Left lung (tissue), 10 donors: ENCODE data around the gene IMMP1L. TPM values are rescaled to one million over a fixed set of nuclear protein-coding genes. Genes with fewer than 3 reads are reported as not detected.
A peak's percentile ranks its signal among the peaks of the same experiment; 100 is the strongest.

Experiments used
- ATAC-seq: fragments of 200-7000 bp; cut with Tn5 transposase; one replicate; pipeline ENCODE4 v1.9.1; 2020; ENCODE audit warnings: moderate library complexity
- DNase-seq, 4 donors: peaks; one replicate each; pipeline ENCODE4 v3.0.0-alpha.2; 2013 to 2020
- H3K27ac ChIP-seq, 2 donors: fragments of 200-600 bp; sonication (generic) in 1 of 2; one replicate each; pipeline versions ENCODE4 v1.5.0 to v1.8.0; 2020 to 2021
- H3K27me3 ChIP-seq, 2 donors: fragments of 200-600 bp; sonication (generic) in 1 of 2; one replicate each; pipeline versions ENCODE4 v1.5.0 to v1.8.0; 2020 to 2021
- H3K36me3 ChIP-seq, 2 donors: fragments of 200-600 bp; sonication (generic) in 1 of 2; one replicate each; pipeline versions ENCODE4 v1.5.0 to v1.8.0; 2020 to 2021
- H3K4me1 ChIP-seq, 2 donors: fragments of 200-600 bp; one replicate each; pipeline ENCODE4 v1.8.0; 2021
- H3K4me3 ChIP-seq, 2 donors: fragments of 200-600 bp; sonication (generic) in 1 of 2; one replicate each; pipeline versions ENCODE4 v1.5.0 to v1.8.0; 2020 to 2021; ENCODE audit warnings: mild to moderate bottlenecking in 1 of 2
- H3K9me3 ChIP-seq, 2 donors: fragments of 200-600 bp; sonication (generic) in 1 of 2; one replicate each; pipeline versions ENCODE4 v1.5.0 to v1.8.0; 2020 to 2021
- intact Hi-C, 2 donors: fragments of 100-400 bp; cut with DNase I; formaldehyde crosslinking; loops; one replicate each; pipeline versions ENCODE4 v1.11.2 to v1.14.2; 2022
- polyA plus RNA-seq, 6 donors: library from polyadenylated mRNA; unstranded; fragments of 120-200 nt; gene quantifications; one replicate each; pipeline ENCODE4 v1.2.1, GENCODE V29; 2013; ENCODE audit not compliant: insufficient read length in 6 of 6
- total RNA-seq, 2 donors: library from RNA; stranded (reverse); fragmentation: NEBNext Ultra II Directional; extraction: Animal tissue kit (Norgen Biotek cat#: 25700); gene quantifications; one replicate each; pipeline ENCODE4 v1.2.1, GENCODE V29; 2021
- TF ChIP-seq, protein P1 (sequence below), 2 donors: fragments of 200-600 bp; sonication (generic) in 1 of 2; IDR thresholded peaks; one replicate each; pipeline versions ENCODE4 v1.5.0 to v1.8.0; 2021; ENCODE audit warnings: antibody characterized with exemption in 2 of 2
- donor health status: DM: no; HTN: yes; CAD: no.
- donor health status: DM: no; HTN: no; CAD: no.

Gene IMMP1L
- total and polyA plus RNA-seq, 8 donors = 15.8 to 51.3 (median 44.4) TPM

DNA sequence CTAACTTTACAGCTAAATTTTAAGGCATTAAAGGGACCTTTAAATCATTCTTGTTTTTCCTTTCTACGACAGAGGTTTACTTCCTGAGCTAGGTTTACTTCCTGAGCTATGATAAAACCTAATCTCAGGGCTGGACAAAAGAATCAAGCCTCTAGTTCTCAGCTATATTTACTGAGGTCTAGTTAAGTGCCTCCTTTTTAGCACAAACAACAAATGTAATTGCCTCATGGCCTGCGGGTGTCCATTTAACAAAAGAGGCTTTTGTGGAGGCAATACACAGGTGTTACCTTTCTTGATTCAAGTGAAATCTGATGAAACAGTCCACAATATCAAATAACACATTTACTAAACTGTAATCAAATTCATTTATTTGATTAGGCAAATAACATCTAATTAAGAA, 67.3 kb downstream of the IMMP1L start:
- ATAC-seq (no peak), DNase-seq (peak in 1 of 4 donors; percentile 4)
- intact Hi-C loops = no loop called here
- no peak overlapping the region for H3K27ac ChIP-seq
- no peak overlapping the region for H3K4me3 ChIP-seq
- H3K9me3 ChIP-seq = no peaks in the 10 kb centered on the region
- H3K4me1 ChIP-seq = no peaks in the 10 kb centered on the region
- H3K36me3 ChIP-seq = no peaks in the 10 kb centered on the region
- H3K27me3 ChIP-seq = no peaks in the 10 kb centered on the region
- TF ChIP-seq, protein P1, sequence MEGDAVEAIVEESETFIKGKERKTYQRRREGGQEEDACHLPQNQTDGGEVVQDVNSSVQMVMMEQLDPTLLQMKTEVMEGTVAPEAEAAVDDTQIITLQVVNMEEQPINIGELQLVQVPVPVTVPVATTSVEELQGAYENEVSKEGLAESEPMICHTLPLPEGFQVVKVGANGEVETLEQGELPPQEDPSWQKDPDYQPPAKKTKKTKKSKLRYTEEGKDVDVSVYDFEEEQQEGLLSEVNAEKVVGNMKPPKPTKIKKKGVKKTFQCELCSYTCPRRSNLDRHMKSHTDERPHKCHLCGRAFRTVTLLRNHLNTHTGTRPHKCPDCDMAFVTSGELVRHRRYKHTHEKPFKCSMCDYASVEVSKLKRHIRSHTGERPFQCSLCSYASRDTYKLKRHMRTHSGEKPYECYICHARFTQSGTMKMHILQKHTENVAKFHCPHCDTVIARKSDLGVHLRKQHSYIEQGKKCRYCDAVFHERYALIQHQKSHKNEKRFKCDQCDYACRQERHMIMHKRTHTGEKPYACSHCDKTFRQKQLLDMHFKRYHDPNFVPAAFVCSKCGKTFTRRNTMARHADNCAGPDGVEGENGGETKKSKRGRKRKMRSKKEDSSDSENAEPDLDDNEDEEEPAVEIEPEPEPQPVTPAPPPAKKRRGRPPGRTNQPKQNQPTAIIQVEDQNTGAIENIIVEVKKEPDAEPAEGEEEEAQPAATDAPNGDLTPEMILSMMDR (IDR thresholded peaks at IDR 0.05) = no peak

DNA sequence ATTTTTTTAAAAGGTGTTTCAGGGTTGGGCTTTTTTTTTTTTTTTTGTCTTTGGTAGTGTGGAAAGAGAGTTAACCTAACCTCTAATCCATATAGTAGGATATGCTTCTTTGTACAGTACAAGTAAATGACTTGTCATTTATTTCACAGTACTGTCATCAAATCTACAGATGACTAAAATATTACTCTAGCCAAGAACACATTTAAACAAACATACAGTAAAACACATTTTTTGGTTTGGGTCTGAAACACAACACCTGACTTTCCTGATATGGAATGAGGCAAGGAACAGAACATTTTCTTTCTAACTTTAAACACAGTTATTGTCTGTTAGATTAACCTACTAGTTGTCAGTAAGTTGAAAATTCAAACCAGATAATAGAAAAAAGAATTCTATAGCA, 68.1 kb downstream of the IMMP1L start:
- DNase-seq (no peak), ATAC-seq (no peak)
- TF ChIP-seq, protein P1 (IDR thresholded peaks at IDR 0.05) = no peak
- intact Hi-C loops = no loop called here
- Histone ChIP-seq H3K4me3 (no peak overlapping the region), H3K27me3 (no peaks in the 10 kb centered on the region), H3K36me3 (no peaks in the 10 kb centered on the region), H3K9me3 (no peaks in the 10 kb centered on the region), H3K4me1 (no peaks in the 10 kb centered on the region), H3K27ac (no peak overlapping the region)

DNA sequence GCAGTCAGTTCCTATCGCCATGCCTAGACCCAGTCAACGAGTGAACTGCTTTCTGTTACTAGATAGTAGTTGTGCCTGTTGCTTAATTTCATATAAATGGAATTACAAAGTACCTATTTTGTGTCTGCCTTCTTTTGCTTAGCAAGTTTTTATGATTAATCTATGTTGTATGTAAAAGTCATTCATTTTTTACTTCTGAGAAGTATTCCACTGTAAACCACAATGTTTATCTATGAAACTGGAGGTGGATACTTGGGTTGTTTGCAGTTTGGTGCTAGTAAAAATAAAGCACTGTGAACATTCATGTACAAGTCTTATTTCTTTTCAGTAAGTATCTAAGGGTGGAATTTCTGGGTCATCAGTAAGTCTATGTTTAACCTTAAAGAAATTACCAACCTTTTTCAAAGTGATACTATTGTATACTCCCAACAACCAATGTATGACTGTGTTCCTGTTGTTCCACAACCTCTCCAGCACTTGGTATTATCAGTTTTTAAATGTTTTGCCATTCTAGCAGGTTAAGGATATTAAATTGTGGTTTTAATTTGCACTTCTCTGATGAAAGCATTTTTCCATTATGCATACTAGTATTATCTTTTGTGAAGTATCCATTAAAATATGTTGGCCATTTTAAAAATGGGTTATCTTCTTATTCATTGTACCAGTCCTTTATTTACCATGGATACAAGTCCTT, 71.5 kb downstream of the IMMP1L start:
- no peak overlapping the region for H3K4me3 ChIP-seq
- no peak overlapping the region for H3K27ac ChIP-seq
- TF ChIP-seq, protein P1 (IDR thresholded peaks at IDR 0.05) = no peak
- no peak for DNase-seq
- H3K4me1 ChIP-seq = no peaks in the 10 kb centered on the region
- intact Hi-C loops = no loop called here
- no peaks in the 10 kb centered on the region for H3K27me3 ChIP-seq
- ATAC-seq = no peak
- no peaks in the 10 kb centered on the region for H3K9me3 ChIP-seq
- no peaks in the 10 kb centered on the region for H3K36me3 ChIP-seq

DNA sequence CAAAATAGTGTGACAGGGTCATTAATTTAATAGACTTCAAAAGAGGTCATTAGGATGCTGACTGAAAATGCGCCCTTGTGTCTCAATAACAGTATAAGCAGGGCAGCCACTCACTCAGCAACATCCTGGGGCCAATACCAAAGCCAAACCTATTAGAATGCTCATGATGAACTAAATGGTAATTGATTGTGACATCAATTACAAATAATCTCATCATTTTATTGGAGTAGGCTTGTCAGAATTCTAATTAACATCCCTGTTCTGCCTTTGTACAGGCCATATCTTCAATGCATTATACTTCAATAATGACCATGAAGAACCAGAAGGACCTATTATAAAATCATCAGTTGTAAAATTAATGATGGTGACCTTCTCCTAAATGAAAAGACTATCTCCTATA, 75.6 kb downstream of the IMMP1L start:
- intact Hi-C loops = no loop called here
- no peaks in the 10 kb centered on the region for H3K4me1 ChIP-seq
- no peaks in the 10 kb centered on the region for H3K9me3 ChIP-seq
- no peaks in the 10 kb centered on the region for H3K27me3 ChIP-seq
- H3K36me3 ChIP-seq = peaks cover 0 to 11% of the 10 kb centered on the region in 2 donors
- H3K27ac ChIP-seq = no peak overlapping the region
- H3K4me3 ChIP-seq = no peak overlapping the region
- TF ChIP-seq, protein P1 (IDR thresholded peaks at IDR 0.05) = no peak
- DNase-seq (no peak), ATAC-seq (no peak)

DNA sequence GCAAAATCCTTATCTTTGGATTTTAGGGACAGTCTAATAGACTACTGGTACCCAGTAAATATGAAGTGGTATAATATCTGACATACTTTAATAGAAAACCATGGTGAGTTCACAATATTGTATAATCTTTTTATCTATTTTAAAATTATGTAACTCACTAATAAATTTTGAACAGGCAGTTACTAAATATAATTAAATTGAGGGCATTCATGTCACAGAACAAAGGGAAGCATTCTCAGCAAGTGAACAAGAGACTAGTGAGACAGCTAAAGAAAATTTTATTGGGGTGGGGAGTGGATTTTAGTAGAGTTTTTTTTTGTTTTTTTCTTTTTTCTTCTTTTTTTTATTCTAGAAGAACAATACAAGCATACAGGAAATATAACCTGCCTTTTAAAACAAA, 84.8 kb downstream of the IMMP1L start:
- H3K27ac ChIP-seq = no peak overlapping the region
- intact Hi-C loops = no loop called here
- no peak overlapping the region for H3K4me3 ChIP-seq
- DNase-seq (no peak), ATAC-seq (no peak)
- H3K9me3 ChIP-seq = no peaks in the 10 kb centered on the region
- H3K4me1 ChIP-seq = no peaks in the 10 kb centered on the region
- TF ChIP-seq, protein P1 (IDR thresholded peaks at IDR 0.05) = no peak
- H3K36me3 ChIP-seq = peaks cover 0 to 2% of the 10 kb centered on the region in 2 donors
- no peaks in the 10 kb centered on the region for H3K27me3 ChIP-seq
